Calu3 (cell line): Measurements from ENCODE around the gene S100A13. TPM values are rescaled to one million over a fixed set of nuclear protein-coding genes. Genes with fewer than 3 reads are reported as not detected.
A peak's percentile ranks its signal among the peaks of the same experiment; 100 is the strongest.

Experiments
- BruUV-seq: library from RNA; stranded (reverse); fragments of 400-500 nt; replicated peaks from 2 replicates; lab custom pipeline; 2021; lab: Mats Ljungman, UMichigan
- CTCF ChIA-PET: fragments of 300-600 bp; sonication (Branson Sonifier 250); formaldehyde crosslinking; loops from one replicate; lab custom pipeline; 2022; ENCODE audit warnings: antibody characterized with exemption; lab: Charles Lee
- DNase-seq: peaks from one replicate; pipeline ENCODE4 v3.0.0; 2022
- H3K27ac Mint-ChIP-seq: one replicate; pipeline ENCODE4 v1.8.0; 2022; ENCODE audit warnings: mixed read lengths; ENCODE audit not compliant: unreplicated experiment
- H3K27me3 Mint-ChIP-seq: one replicate; pipeline ENCODE4 v1.8.0; 2022; ENCODE audit warnings: mixed read lengths; ENCODE audit not compliant: unreplicated experiment
- H3K36me3 Mint-ChIP-seq: one replicate; pipeline ENCODE4 v1.8.0; 2022; ENCODE audit warnings: mild to moderate bottlenecking, moderate library complexity, mixed read lengths; ENCODE audit not compliant: insufficient read depth, unreplicated experiment
- H3K4me1 Mint-ChIP-seq: one replicate; pipeline ENCODE4 v1.8.0; 2022; ENCODE audit warnings: mild to moderate bottlenecking, low read depth, mixed read lengths; ENCODE audit not compliant: unreplicated experiment
- H3K4me3 Mint-ChIP-seq: one replicate; pipeline ENCODE4 v1.8.0; 2022; ENCODE audit warnings: mild to moderate bottlenecking, low read depth, moderate library complexity, mixed read lengths; ENCODE audit not compliant: unreplicated experiment
- H3K9me3 Mint-ChIP-seq: one replicate; pipeline ENCODE4 v1.8.0; 2022; ENCODE audit warnings: low read depth, mixed read lengths; ENCODE audit not compliant: unreplicated experiment
- CTCF ChIP-seq: fragments of 200-600 bp; IDR thresholded peaks from one replicate; pipeline ENCODE4 v1.8.0; 2022; ENCODE audit warnings: antibody characterized with exemption; ENCODE audit not compliant: unreplicated experiment
- intact Hi-C: fragments of 100-400 bp; cut with micrococcal nuclease; formaldehyde crosslinking; loops from one replicate; pipeline ENCODE4 v1.10.0; 2022; ENCODE audit not compliant: unreplicated experiment
- total RNA-seq: library from RNA; stranded (reverse); gene quantifications from 2 replicates; pipeline ENCODE4 v1.2.3, GENCODE V29; 2022

The S100A13 gene
- total RNA-seq, 1 experiment from 2014 or later, result 104 TPM

- TF ChIP-seq CTCF, result no peak
- Mint-ChIP-seq H3K27ac (no peak overlapping the region), H3K36me3 (peaks cover 83% of the 10 kb centered on the region), H3K27me3 (no peaks in the 10 kb centered on the region), H3K9me3 (no peaks in the 10 kb centered on the region), H3K4me1 (peaks cover 33% of the 10 kb centered on the region), H3K4me3 (peak overlapping the region; percentile 98)
- BruUV-seq, result no TSS peak
- CTCF ChIA-PET, result no interaction called here
- intact Hi-C loops, result no loop called here
- DNase-seq, result no peak
Observed at GRCh38 chr1:153636312-153636711, 9.0 kb upstream of the S100A13 start.

GRCh38 chr1:153635872-153636271 is 8.6 kb upstream of the S100A13 start:
- Mint-ChIP-seq H3K4me3 (peak overlapping the region; percentile 98), H3K4me1 (peaks cover 38% of the 10 kb centered on the region), H3K27me3 (no peaks in the 10 kb centered on the region), H3K27ac (peak overlapping the region; percentile 98), H3K9me3 (no peaks in the 10 kb centered on the region), H3K36me3 (peaks cover 80% of the 10 kb centered on the region)
- no peak for TF ChIP-seq CTCF
- CTCF ChIA-PET, result interaction anchor here (0.9 to 2.5 kb wide), 3 partner anchors 23 to 63 kb away, joined by 4 to 28 read pairs (median 19); partner anchors contain the start of gene S100A16
- BruUV-seq, result no TSS peak
- no peak for DNase-seq
- intact Hi-C loops, result loop anchor here (2.0 kb wide), 1 partner anchor 63 kb away; no protein-coding TSS in a partner anchor

- no peaks in the 10 kb centered on the region for H3K9me3 Mint-ChIP-seq
- CTCF ChIA-PET, result interaction anchor here (0.6 to 2.5 kb wide), 16 partner anchors 15 to 333 kb away, joined by 3 to 28 read pairs (median 4); partner anchors contain the start of genes CREB3L4, S100A14, S100A16 and S100A2
- H3K36me3 Mint-ChIP-seq, result peaks cover 65% of the 10 kb centered on the region
- no peaks in the 10 kb centered on the region for H3K27me3 Mint-ChIP-seq
- TSS peak; percentile 81 for BruUV-seq
- TF ChIP-seq CTCF, result no peak
- peak; percentile 99 for DNase-seq
- peak within 1 kb of the TSS; percentile 98 for H3K27ac Mint-ChIP-seq
- peaks cover 44% of the 10 kb centered on the region for H3K4me1 Mint-ChIP-seq
- intact Hi-C loops, result loop anchor here (2.0 kb wide), 1 partner anchor 61 kb away; no protein-coding TSS in a partner anchor
- peak within 1 kb of the TSS; percentile 98 for H3K4me3 Mint-ChIP-seq
Observed at GRCh38 chr1:153633754-153634665, 6.7 kb upstream of the S100A13 start, which contains the start of gene CHTOP. CHTOP (plus strand) TSS chr1:153634066; CDS start chr1:153636589, 2,523 bp downstream.

- Mint-ChIP-seq H3K27ac (peak overlapping the region; percentile 98), H3K27me3 (no peaks in the 10 kb centered on the region), H3K36me3 (peaks cover 58% of the 10 kb centered on the region), H3K4me3 (peak overlapping the region; percentile 98), H3K4me1 (peaks cover 44% of the 10 kb centered on the region), H3K9me3 (no peaks in the 10 kb centered on the region)
- no peak for DNase-seq
- CTCF ChIA-PET, result interaction anchor here (0.5 to 2.5 kb wide), 14 partner anchors 17 to 334 kb away, joined by 3 to 28 read pairs (median 4); partner anchors contain the start of genes CREB3L4, S100A14, S100A16 and S100A2
- no peak for TF ChIP-seq CTCF
- BruUV-seq, result no TSS peak
- intact Hi-C loops, result no loop called here
Observed at GRCh38 chr1:153633161-153633753, 6.0 kb upstream of the S100A13 start.
